GM12875 (cell line): ENCODE data around the gene PIGBOS1.

Experiments used
- H3K4me3 ChIP-seq: one replicate; pipeline ENCODE4 v1.5.1; 2011; ENCODE audit warnings: low read depth, low read length, control low read depth
- CTCF ChIP-seq: IDR thresholded peaks from 2 replicates; pipeline ENCODE4 v1.5.1; 2011; ENCODE audit warnings: low read depth, mild to moderate bottlenecking, control low read depth, inconsistent platforms, low read length, moderate library complexity, borderline replicate concordance; ENCODE audit not compliant: insufficient read depth

The PIGBOS1 gene

GRCh38 chr15:55277715-55278114 lies 41.2 kb downstream of the PIGBOS1 start:
- no peak for TF ChIP-seq CTCF
- no peak overlapping the region for H3K4me3 ChIP-seq

DNA sequence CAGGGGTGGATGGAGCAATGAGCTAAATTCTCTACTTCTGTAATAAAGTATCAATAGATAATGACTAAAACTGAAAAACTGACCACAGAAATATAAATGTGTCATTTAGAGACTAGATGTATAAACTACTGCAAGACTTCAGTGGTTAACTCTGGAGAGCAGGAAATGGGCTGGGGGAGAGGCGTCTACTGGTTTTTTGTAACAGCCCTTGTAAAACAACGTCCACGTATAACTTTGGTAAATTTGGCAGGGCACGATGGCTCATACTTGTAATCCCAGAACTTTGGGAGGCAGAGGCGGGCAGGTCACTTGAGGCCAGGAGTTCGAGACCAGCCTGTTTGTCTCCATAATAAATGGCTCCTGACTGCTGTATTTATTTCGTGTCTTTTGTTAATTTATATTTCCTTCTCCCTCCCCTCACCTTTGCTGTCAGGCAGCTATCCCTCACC lies 41.8 kb downstream of the PIGBOS1 start:
- H3K4me3 ChIP-seq: no peak overlapping the region
- TF ChIP-seq CTCF: no peak

GRCh38 chr15:55276324-55276723 lies 42.6 kb downstream of the PIGBOS1 start:
- H3K4me3 ChIP-seq: no peak overlapping the region
- no peak for TF ChIP-seq CTCF

DNA sequence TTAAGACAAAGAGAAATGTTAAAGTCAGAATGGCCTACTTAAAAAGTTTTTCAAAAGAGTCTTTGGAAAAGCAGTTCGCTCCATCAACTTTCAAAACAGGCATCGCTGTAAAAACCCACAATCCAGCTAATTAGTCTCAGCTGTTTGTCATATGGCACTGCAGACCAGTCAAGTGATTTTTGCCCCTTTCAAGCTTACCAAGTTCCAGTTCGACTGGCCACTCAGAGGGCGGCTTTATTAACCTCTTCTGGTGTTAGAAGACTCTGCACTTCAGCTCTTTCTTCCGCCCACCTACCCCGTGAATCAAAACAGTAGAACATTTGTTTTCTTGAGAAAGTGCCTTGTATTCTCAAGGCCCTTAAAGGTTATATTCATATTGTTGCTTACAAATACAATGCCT lies 48.6 kb downstream of the PIGBOS1 start:
- H3K4me3 ChIP-seq: no peak overlapping the region
- TF ChIP-seq CTCF: no peak

GRCh38 chr15:55268176-55268695 lies 50.7 kb downstream of the PIGBOS1 start:
- no peak for TF ChIP-seq CTCF

GRCh38 chr15:55267401-55268175 lies 51.3 kb downstream of the PIGBOS1 start:
- H3K4me3 ChIP-seq: no peak overlapping the region
- TF ChIP-seq CTCF: no peak

More at GRCh38 chr15:55268176-55268695, 50.7 kb downstream of the PIGBOS1 start:
- no peak overlapping the region for H3K4me3 ChIP-seq
